Measurements from ENCODE around the gene SLC19A2. TPM values are rescaled to one million over a fixed set of nuclear protein-coding genes. Genes with fewer than 3 reads are reported as not detected.

Gene SLC19A2
- polyA plus RNA-seq, 1 experiment, result 6.0 TPM

DNA sequence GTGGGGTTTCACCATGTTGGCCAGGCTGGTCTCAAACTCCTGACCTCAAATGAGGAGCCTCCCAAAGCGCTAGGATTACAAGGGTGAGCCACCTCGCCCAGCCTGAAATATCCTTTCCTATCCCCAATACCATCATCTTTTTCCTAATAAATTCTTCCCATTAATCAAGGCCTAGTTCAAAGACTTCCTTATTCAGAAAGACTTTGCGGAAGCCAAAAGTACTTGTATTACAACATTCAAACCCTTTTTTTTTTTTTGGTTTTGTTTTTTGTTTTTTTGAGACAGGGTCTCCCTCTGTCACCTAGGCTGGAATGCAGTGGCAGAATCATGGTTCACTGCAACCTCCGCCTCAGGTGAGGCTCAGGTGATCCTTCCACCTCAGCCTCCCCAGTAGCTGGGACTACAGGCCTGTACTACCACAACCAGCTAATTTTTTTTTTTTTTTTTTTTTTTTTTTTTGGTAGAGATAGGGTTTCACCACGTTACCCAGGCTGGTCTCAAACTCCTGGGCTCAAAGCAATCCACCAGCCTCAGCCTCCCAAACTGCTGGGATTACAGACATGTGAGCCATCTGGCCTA lies 7.6 kb downstream of the SLC19A2 start:
- POLR2A ChIA-PET, result no interaction called here

DNA sequence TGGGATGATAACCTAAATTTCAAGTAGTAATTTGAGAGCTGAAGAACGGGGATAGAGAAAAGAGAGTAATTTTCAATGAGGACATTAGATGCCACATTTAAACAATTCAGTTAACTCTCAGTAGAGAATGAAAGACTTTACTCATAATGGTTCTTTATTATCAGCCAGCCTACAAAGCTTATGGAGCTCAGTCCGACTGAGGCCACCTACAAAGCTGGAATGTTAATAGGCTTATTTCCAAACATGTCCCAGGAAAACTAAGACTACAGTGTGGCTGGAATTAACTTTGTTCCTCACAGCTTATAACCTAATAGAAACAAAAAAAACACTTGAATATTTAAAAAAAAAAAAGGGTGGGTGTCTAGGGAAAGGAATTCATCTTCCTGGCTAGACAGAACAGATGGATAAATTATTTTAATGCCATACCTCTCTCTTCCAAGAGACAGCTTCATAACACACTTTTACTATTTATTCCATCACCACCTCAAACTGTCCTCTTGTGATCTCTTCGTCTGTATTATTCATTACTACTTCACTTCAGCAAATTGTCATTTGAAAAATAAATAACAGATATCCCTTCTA lies 9.8 kb downstream of the SLC19A2 start:
- no peaks in the 10 kb centered on the region for H3K9me3 ChIP-seq (ENCODE audit: control insufficient read depth, insufficient read depth, low read length)
- TF ChIP-seq, protein P1, sequence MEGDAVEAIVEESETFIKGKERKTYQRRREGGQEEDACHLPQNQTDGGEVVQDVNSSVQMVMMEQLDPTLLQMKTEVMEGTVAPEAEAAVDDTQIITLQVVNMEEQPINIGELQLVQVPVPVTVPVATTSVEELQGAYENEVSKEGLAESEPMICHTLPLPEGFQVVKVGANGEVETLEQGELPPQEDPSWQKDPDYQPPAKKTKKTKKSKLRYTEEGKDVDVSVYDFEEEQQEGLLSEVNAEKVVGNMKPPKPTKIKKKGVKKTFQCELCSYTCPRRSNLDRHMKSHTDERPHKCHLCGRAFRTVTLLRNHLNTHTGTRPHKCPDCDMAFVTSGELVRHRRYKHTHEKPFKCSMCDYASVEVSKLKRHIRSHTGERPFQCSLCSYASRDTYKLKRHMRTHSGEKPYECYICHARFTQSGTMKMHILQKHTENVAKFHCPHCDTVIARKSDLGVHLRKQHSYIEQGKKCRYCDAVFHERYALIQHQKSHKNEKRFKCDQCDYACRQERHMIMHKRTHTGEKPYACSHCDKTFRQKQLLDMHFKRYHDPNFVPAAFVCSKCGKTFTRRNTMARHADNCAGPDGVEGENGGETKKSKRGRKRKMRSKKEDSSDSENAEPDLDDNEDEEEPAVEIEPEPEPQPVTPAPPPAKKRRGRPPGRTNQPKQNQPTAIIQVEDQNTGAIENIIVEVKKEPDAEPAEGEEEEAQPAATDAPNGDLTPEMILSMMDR (IDR thresholded peaks at IDR 0.05; ENCODE audit: low read depth, low read length), result no peak
- H3K27ac ChIP-seq (ENCODE audit: low read depth, low read length), result no peak overlapping the region
- no peak for DNase-seq (ENCODE audit: low read depth, low spot score)
- ChIA-PET CTCF (interaction anchor here (0.5 to 1.7 kb wide), 2 partner anchors 71 to 262 kb away, joined by 6 to 7 read pairs; no protein-coding TSS in a partner anchor), POLR2A (no interaction called here)
- no peak overlapping the region for H3K4me3 ChIP-seq (ENCODE audit: low read depth, low read length)
- no peaks in the 10 kb centered on the region for H3K27me3 ChIP-seq (ENCODE audit: control insufficient read depth, insufficient read depth, low read length)

More for the DNA sequence above, 7.6 kb downstream of the SLC19A2 start:
- Histone ChIP-seq H3K9me3 (ENCODE audit: control insufficient read depth, insufficient read depth, low read length) (no peaks in the 10 kb centered on the region), H3K4me3 (ENCODE audit: low read depth, low read length) (no peak overlapping the region), H3K27ac (ENCODE audit: low read depth, low read length) (no peak overlapping the region), H3K27me3 (ENCODE audit: control insufficient read depth, insufficient read depth, low read length) (no peaks in the 10 kb centered on the region)
- CTCF ChIA-PET, result interaction anchor here (0.6 kb wide), 1 partner anchor 69 kb away, joined by 7 read pairs; no protein-coding TSS in a partner anchor
- no peak for DNase-seq (ENCODE audit: low read depth, low spot score)
- TF ChIP-seq, protein P1 (IDR thresholded peaks at IDR 0.05; ENCODE audit: low read depth, low read length), result no peak

DNA sequence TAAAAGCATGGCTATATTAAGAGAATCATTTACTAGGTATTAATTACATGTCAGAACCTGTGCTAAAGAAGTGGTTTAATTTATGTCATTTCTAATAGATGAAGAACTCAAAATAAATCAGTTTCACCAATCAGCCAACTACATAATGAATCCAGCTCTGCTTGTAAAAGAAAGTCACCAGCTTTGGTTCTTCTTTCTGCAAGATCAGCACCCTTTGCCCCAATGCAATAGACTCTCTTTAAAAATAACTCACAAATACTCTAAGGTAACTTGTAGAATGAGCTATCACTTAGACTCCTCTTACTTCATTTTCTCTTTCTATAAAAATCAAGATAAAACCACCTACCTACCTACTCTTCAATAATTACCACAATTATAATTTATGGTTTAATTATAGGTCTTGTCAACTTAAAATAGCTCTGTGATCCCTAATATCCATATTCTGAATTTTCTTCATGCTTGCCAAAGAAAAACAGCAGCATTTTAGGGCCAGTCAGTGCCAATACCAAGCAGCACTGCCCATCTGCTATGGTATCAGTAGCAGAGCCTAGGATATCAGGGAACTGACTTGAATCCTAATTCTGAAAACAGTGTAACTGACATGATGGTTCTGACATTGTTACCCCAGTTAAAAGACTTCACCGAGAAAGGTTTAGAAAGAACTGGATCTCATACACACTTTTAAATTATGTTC lies 11.3 kb downstream of the SLC19A2 start:
- Histone ChIP-seq H3K4me3 (ENCODE audit: low read depth, low read length) (no peak overlapping the region), H3K27ac (ENCODE audit: low read depth, low read length) (no peak overlapping the region), H3K9me3 (ENCODE audit: control insufficient read depth, insufficient read depth, low read length) (no peaks in the 10 kb centered on the region), H3K27me3 (ENCODE audit: control insufficient read depth, insufficient read depth, low read length) (no peaks in the 10 kb centered on the region)
- ChIA-PET POLR2A (no interaction called here), CTCF (no interaction called here)
- TF ChIP-seq, protein P1 (IDR thresholded peaks at IDR 0.05; ENCODE audit: low read depth, low read length), result no peak
- DNase-seq (ENCODE audit: low read depth, low spot score), result no peak

GRCh38 chr1:169473347-169473746 lies 12.4 kb downstream of the SLC19A2 start:
- no peaks in the 10 kb centered on the region for H3K9me3 ChIP-seq (ENCODE audit: control insufficient read depth, insufficient read depth, low read length)
- POLR2A ChIA-PET, result no interaction called here
- H3K4me3 ChIP-seq (ENCODE audit: low read depth, low read length), result no peak overlapping the region
- TF ChIP-seq, protein P1 (IDR thresholded peaks at IDR 0.05; ENCODE audit: low read depth, low read length), result no peak
- CTCF ChIA-PET, result interaction anchor here (0.9 to 1.1 kb wide), 2 partner anchors 73 to 74 kb away, joined by 3 to 4 read pairs; no protein-coding TSS in a partner anchor
- H3K27ac ChIP-seq (ENCODE audit: low read depth, low read length), result no peak overlapping the region
- no peaks in the 10 kb centered on the region for H3K27me3 ChIP-seq (ENCODE audit: control insufficient read depth, insufficient read depth, low read length)
- DNase-seq (ENCODE audit: low read depth, low spot score), result no peak

- CTCF ChIA-PET, result interaction anchor here (0.9 to 1.1 kb wide), 2 partner anchors 73 to 74 kb away, joined by 3 to 4 read pairs; no protein-coding TSS in a partner anchor
- POLR2A ChIA-PET, result interaction anchor here (0.9 kb wide), 1 partner anchor 13 kb away, joined by 3 read pairs; no protein-coding TSS in a partner anchor
- H3K27ac ChIP-seq (ENCODE audit: low read depth, low read length), result no peak overlapping the region
These were observed 13.0 kb downstream of the SLC19A2 start for GRCh38 chr1:169472738-169473137.

More at GRCh38 chr1:169472738-169473137, 13.0 kb downstream of the SLC19A2 start:
- Histone ChIP-seq H3K9me3 (ENCODE audit: control insufficient read depth, insufficient read depth, low read length) (no peaks in the 10 kb centered on the region), H3K4me3 (ENCODE audit: low read depth, low read length) (no peak overlapping the region), H3K27me3 (ENCODE audit: control insufficient read depth, insufficient read depth, low read length) (no peaks in the 10 kb centered on the region)
- no peak for DNase-seq (ENCODE audit: low read depth, low spot score)
- TF ChIP-seq, protein P1 (IDR thresholded peaks at IDR 0.05; ENCODE audit: low read depth, low read length), result no peak
